H1 (cell line): ENCODE data around the gene ALDH1A2. TPM values are rescaled to one million over a fixed set of nuclear protein-coding genes. Genes with fewer than 3 reads are reported as not detected.

Experiments
- CTCF ChIA-PET: fragments of 300-600 bp; sonication (Branson Sonifier 250); formaldehyde crosslinking; loops from one replicate; lab custom pipeline; 2021; ENCODE audit not compliant: partially characterized antibody; lab: Charles Lee
- POLR2A ChIA-PET: fragments of 300-600 bp; sonication (Branson Sonifier 250); formaldehyde crosslinking; loops from one replicate; lab custom pipeline; 2021; ENCODE audit warnings: inconsistent platforms; ENCODE audit not compliant: partially characterized antibody; lab: Charles Lee
- DNase-seq, 2 experiments: peaks; one replicate each; pipeline versions ENCODE4 v3.0.0 to v3.0.0-alpha.2; 2010 to 2022; ENCODE audit warnings: low spot score in 2 of 2, low read depth in 1 of 2, mixed read lengths in 1 of 2
- FAIRE-seq: peaks from 2 replicates; lab custom pipeline; 2011; peaks lifted over from hg19 to GRCh38; lab: Jason Lieb, UNC
- H2AFZ ChIP-seq: 2 replicates; pipeline ENCODE4 v1.8.1; 2012; ENCODE audit warnings: low read length, inconsistent platforms
- H2AK5ac ChIP-seq: 2 replicates; pipeline ENCODE4 v1.6.1; 2013; ENCODE audit warnings: low read depth, low read length
- H2BK120ac ChIP-seq: replicated peaks from 2 replicates; pipeline ENCODE3; 2013; ENCODE audit warnings: low read depth, low read length, inconsistent platforms
- H2BK12ac ChIP-seq: 2 replicates; pipeline ENCODE4 v1.6.1; 2013; ENCODE audit warnings: low read depth, low read length
- H2BK15ac ChIP-seq: 2 replicates; pipeline ENCODE4 v1.6.1; 2013; ENCODE audit warnings: low read length
- H2BK20ac ChIP-seq: 2 replicates; pipeline ENCODE4 v1.6.1; 2013; ENCODE audit warnings: low read length
- H2BK5ac ChIP-seq: 2 replicates; pipeline ENCODE4 v1.6.1; 2013; ENCODE audit warnings: low read depth, low read length
- H3K14ac ChIP-seq: 2 replicates; pipeline ENCODE4 v1.6.1; 2013; ENCODE audit warnings: inconsistent platforms; ENCODE audit not compliant: insufficient read length
- H3K18ac ChIP-seq: 2 replicates; pipeline ENCODE4 v1.6.1; 2013; ENCODE audit warnings: low read length; ENCODE audit errors: extremely low read depth
- H3K23ac ChIP-seq: 2 replicates; pipeline ENCODE4 v1.6.1; 2013; ENCODE audit warnings: inconsistent platforms; ENCODE audit not compliant: insufficient read length
- H3K23me2 ChIP-seq: 2 replicates; pipeline ENCODE4 v1.6.1; 2013; ENCODE audit warnings: low read depth, low read length
- H3K27ac ChIP-seq: 2 replicates; pipeline ENCODE4 v1.6.1; 2011; ENCODE audit warnings: low read depth, low read length, inconsistent platforms
- H3K27me3 ChIP-seq, 4 experiments: replicated peaks in 1 of 4; 1 replicate in 1 of 4; 2 replicates in 3 of 4; pipeline versions ENCODE4 v1.6.1 to v1.8.1; 2011 to 2013; ENCODE audit warnings: low read length in 3 of 4, mild to moderate bottlenecking in 3 of 4, inconsistent platforms in 2 of 4, mixed read lengths in 2 of 4, moderate library complexity in 1 of 4; ENCODE audit not compliant: control insufficient read depth in 3 of 4, insufficient read depth in 3 of 4; ENCODE audit errors: extremely low read depth in 1 of 4
- H3K36me3 ChIP-seq, 4 experiments: 2 replicates each; pipeline versions ENCODE4 v1.6.1 to v1.8.1; 2011 to 2013; ENCODE audit warnings: mild to moderate bottlenecking in 4 of 4, low read length in 3 of 4, moderate library complexity in 2 of 4, control low read depth in 1 of 4, inconsistent platforms in 1 of 4; ENCODE audit not compliant: insufficient read depth in 4 of 4, control insufficient read depth in 2 of 4
- H3K4ac ChIP-seq: replicated peaks from 2 replicates; pipeline ENCODE3; 2013; ENCODE audit warnings: low read length, low read depth, mixed read lengths, inconsistent platforms; ENCODE audit not compliant: insufficient read length
- H3K4me1 ChIP-seq, 4 experiments: replicated peaks in 1 of 4; 1 replicate in 1 of 4; 2 replicates in 3 of 4; pipeline versions ENCODE4 v1.6.1 to v1.8.1; 2011 to 2013; ENCODE audit warnings: low read length in 3 of 4, inconsistent platforms in 2 of 4, mixed read lengths in 1 of 4; ENCODE audit not compliant: insufficient read depth in 4 of 4, control insufficient read depth in 3 of 4
- H3K4me2 ChIP-seq, 2 experiments: 2 replicates each; pipeline versions ENCODE4 v1.6.1 to v1.8.1; 2011 to 2013; ENCODE audit warnings: low read depth in 2 of 2, low read length in 2 of 2, control low read depth in 1 of 2, inconsistent platforms in 1 of 2, mild to moderate bottlenecking in 1 of 2; ENCODE audit not compliant: insufficient read depth in 1 of 2
- H3K4me3 ChIP-seq, 4 experiments: fragments of 200-600, 300-600 bp in 1 of 4; sonication (generic), shearing (Covaris generic), sonication (Bioruptor Twin) in 1 of 4; 2 replicates each; pipeline versions ENCODE4 v1.5.1 to v1.8.1; 2011 to 2016; ENCODE audit warnings: low read length in 4 of 4, low read depth in 3 of 4, control low read depth in 2 of 4, inconsistent platforms in 2 of 4, mild to moderate bottlenecking in 2 of 4, mixed read lengths in 1 of 4, moderate library complexity in 1 of 4; ENCODE audit not compliant: insufficient read depth in 2 of 4; ENCODE audit errors: extremely low read depth in 1 of 4
- H3K56ac ChIP-seq: replicated peaks from 2 replicates; pipeline ENCODE3; 2013; ENCODE audit warnings: low read depth, mild to moderate bottlenecking, mixed read lengths, low read length, inconsistent platforms; ENCODE audit not compliant: insufficient read length
- H3K79me1 ChIP-seq: 2 replicates; pipeline ENCODE4 v1.6.1; 2013; ENCODE audit warnings: low read depth, low read length, control low read depth
- H3K79me2 ChIP-seq, 2 experiments: 2 replicates each; pipeline versions ENCODE4 v1.6.1 to v1.8.1; 2012 to 2013; ENCODE audit warnings: low read length in 2 of 2, mild to moderate bottlenecking in 2 of 2, inconsistent platforms in 1 of 2; ENCODE audit not compliant: insufficient read depth in 2 of 2, control insufficient read depth in 1 of 2
- H3K9ac ChIP-seq, 4 experiments: replicated peaks in 1 of 4; 1 replicate in 1 of 4; 2 replicates in 3 of 4; pipeline versions ENCODE4 v1.6.1 to v1.8.1; 2011 to 2013; ENCODE audit warnings: low read depth in 3 of 4, low read length in 3 of 4, control low read depth in 2 of 4, mild to moderate bottlenecking in 2 of 4, moderate library complexity in 2 of 4, inconsistent platforms in 1 of 4; ENCODE audit errors: extremely low read depth in 1 of 4
- H3K9me3 ChIP-seq, 2 experiments: 2 replicates each; pipeline versions ENCODE4 v1.6.1 to v1.8.1; 2012 to 2013; ENCODE audit warnings: mild to moderate bottlenecking in 2 of 2, moderate library complexity in 2 of 2, control low read depth in 1 of 2, inconsistent platforms in 1 of 2, low read depth in 1 of 2, low read length in 1 of 2, mixed read lengths in 1 of 2; ENCODE audit not compliant: insufficient read depth in 2 of 2
- H4K20me1 ChIP-seq, 2 experiments: replicated peaks in 1 of 2; 2 replicates each; pipeline versions ENCODE3 to v1.8.1; 2011 to 2013; ENCODE audit warnings: inconsistent platforms in 2 of 2, low read length in 2 of 2, mild to moderate bottlenecking in 1 of 2; ENCODE audit not compliant: insufficient read depth in 2 of 2, control insufficient read depth in 1 of 2
- H4K5ac ChIP-seq: 2 replicates; pipeline ENCODE4 v1.6.1; 2013; ENCODE audit warnings: low read length, low read depth, mixed read lengths, inconsistent platforms; ENCODE audit not compliant: insufficient read length
- H4K8ac ChIP-seq: 2 replicates; pipeline ENCODE4 v1.8.0; 2013; ENCODE audit warnings: mild to moderate bottlenecking, moderate library complexity, low read length, inconsistent platforms; ENCODE audit not compliant: insufficient read depth; ENCODE audit errors: extremely low read depth
- H4K91ac ChIP-seq: replicated peaks from 2 replicates; pipeline ENCODE3; 2013; ENCODE audit warnings: low read length, mixed read lengths, inconsistent platforms; ENCODE audit not compliant: insufficient read length
- SIRT6 ChIP-seq: IDR thresholded peaks from one replicate; pipeline ENCODE4 v1.7.1; 2012; ENCODE audit warnings: low read length, inconsistent platforms
- SRF ChIP-seq: IDR thresholded peaks from 2 replicates; pipeline ENCODE4 v1.6.1; 2011; ENCODE audit warnings: mild to moderate bottlenecking, low read depth, low read length, moderate library complexity
- WGBS, 2 experiments: shearing (Covaris generic) in 1 of 2; methylation state at CpG; one replicate each; pipeline versions ENCODE4 v1.1.6 to v1.1.7; 2013 to 2015; ENCODE audit warnings: low lambda C conversion rate in 2 of 2, mixed read lengths in 2 of 2, inconsistent platforms in 1 of 2, low coverage in 1 of 2, missing lambda C conversion rate in 1 of 2; ENCODE audit not compliant: insufficient replicate concordance in 2 of 2, insufficient coverage in 1 of 2, insufficient read length in 1 of 2; ENCODE audit errors: extremely low coverage in 1 of 2, missing lambda C conversion rate in 1 of 2; 5-methylcytosine and 5-hydroxymethylcytosine counted together
- polyA plus RNA-seq, 7 experiments: library from polyadenylated mRNA; depleted of rRNA in 3 of 7; stranded (reverse) in 5 of 7; unstranded in 2 of 7; fragments of >200 nt in 5 of 7; fragments of 200-250 nt in 2 of 7; gene quantifications; 1 replicate in 5 of 7; 2 replicates in 1 of 7; 4 replicates in 1 of 7; pipeline versions ENCODE4 v1.2.1 to v1.2.3, GENCODE V29; 2011 to 2013; ENCODE audit warnings: missing spikeins in 2 of 7, mixed read lengths in 2 of 7
- total RNA-seq: library from RNA; stranded (reverse); fragmentation: NEBNext Ultra II Directional; extraction: Animal tissue kit (Norgen Biotek cat#: 25700); gene quantifications from 2 replicates; pipeline ENCODE4 v1.2.1, GENCODE V29; 2021

Gene ALDH1A2
- total and polyA plus RNA-seq, 2 of the 8 experiments (the other 6 are each of a cell fraction or from before 2014, with no cell fraction given), result 0.06 to 0.24 TPM

DNA sequence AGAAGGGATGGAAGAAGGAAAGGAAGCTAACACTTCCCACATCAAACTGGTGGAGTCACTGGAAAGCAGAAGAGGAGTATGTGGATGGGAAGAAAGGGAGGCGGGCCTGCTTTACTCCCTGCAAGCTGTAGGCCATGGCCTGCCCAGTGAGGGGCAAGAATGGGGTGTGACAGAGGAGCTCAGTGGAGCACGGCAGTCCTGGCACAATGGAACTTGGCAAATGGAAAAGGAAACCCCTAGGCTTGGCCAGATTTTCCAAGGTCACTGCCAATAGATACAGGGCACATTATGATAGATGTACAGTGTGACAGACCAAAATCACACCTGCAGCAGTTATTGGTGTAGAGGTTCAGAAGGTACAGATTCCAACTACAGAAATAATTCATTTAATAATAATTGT is 111.6 kb downstream of the ALDH1A2 start:
- Histone ChIP-seq H4K8ac (no peak overlapping the region), H3K14ac (no peak overlapping the region), H3K4me3 (no peak overlapping the region), H3K27me3 (no peaks in the 10 kb centered on the region), H3K4ac (no peak overlapping the region), H3K79me1 (no peaks in the 10 kb centered on the region), H4K5ac (no peak overlapping the region), H2AFZ (no peak overlapping the region), H3K23ac (no peak overlapping the region), H2BK12ac (no peak overlapping the region), H3K4me2 (no peak overlapping the region), H2BK15ac (no peak overlapping the region), H3K4me1 (no peaks in the 10 kb centered on the region), H3K9ac (no peak overlapping the region), H2BK120ac (no peak overlapping the region), H3K56ac (no peak overlapping the region), H3K36me3 (no peaks in the 10 kb centered on the region), H3K23me2 (no peaks in the 10 kb centered on the region), H3K9me3 (no peaks in the 10 kb centered on the region), H2AK5ac (no peak overlapping the region), H4K20me1 (no peaks in the 10 kb centered on the region), H2BK20ac (no peak overlapping the region), H3K18ac (no peak overlapping the region), H3K27ac (no peak overlapping the region), H4K91ac (no peak overlapping the region), H2BK5ac (no peak overlapping the region), H3K79me2 (no peaks in the 10 kb centered on the region)
- ChIA-PET POLR2A (no interaction called here), CTCF (interaction anchor here (1.0 to 1.6 kb wide), 5 partner anchors 11 to 221 kb away, joined by 3 to 8 read pairs (median 3); no protein-coding TSS in a partner anchor)
- FAIRE-seq (no peak), DNase-seq (no peak)
- 87% methylated on average over 2 of the region's 2 CpGs; no CpG with 5 or more reads in 1 of the 2 experiments for WGBS, 2 experiments
- no peak for TF ChIP-seq SIRT6
- TF ChIP-seq SRF, result no peak
